Renal cortex interstitium (tissue), 3 donors: ENCODE results near the gene TMEM156. TPM values are rescaled to one million over a fixed set of nuclear protein-coding genes. Genes with fewer than 3 reads are reported as not detected.

Experiments used
- polyA plus RNA-seq, 3 donors: library from polyadenylated mRNA; unstranded; fragments of 120-200 nt; gene quantifications; one replicate each; pipeline ENCODE4 v1.2.1, GENCODE V29; 2013; ENCODE audit not compliant: insufficient read length in 3 of 3

The TMEM156 gene
- polyA plus RNA-seq, 3 donors: 3.0 to 4.3 (median 3.2) TPM

Other genes with a start within 250 kb of the TMEM156 start
- under 1 TPM; 0.45 to 0.76 (median 0.57) TPM for gene TLR10, start 249.4 kb downstream of the TMEM156 start, polyA plus RNA-seq
- 1 to 10 TPM; 3.6 to 5.3 (median 4.8) TPM for gene TLR1, start 227.6 kb downstream of the TMEM156 start, polyA plus RNA-seq
- gene TLR6, start 175.6 kb downstream of the TMEM156 start, polyA plus RNA-seq: under 1 TPM; 0.53 to 1.00 (median 0.57) TPM
- gene FAM114A1, start 164.6 kb downstream of the TMEM156 start, polyA plus RNA-seq: 10 to 100 TPM; 33.8 to 35.9 (median 33.8) TPM
- 10 to 100 TPM; 38.4 to 42.9 (median 39.3) TPM for gene KLHL5, start 29.8 kb upstream of the TMEM156 start, polyA plus RNA-seq
- 100 to 1,000 TPM in 1 of 3 donors, 10 to 100 TPM in 2; 80.1 to 101 (median 98.2) TPM for gene WDR19, start 150.1 kb upstream of the TMEM156 start, polyA plus RNA-seq